GM12865 (cell line): ENCODE measurements around the gene PRELP.

Experiments
- DNase-seq: peaks from one replicate; pipeline ENCODE4 v3.0.0; 2010; ENCODE audit warnings: low read depth
- H3K4me3 ChIP-seq: 2 replicates; pipeline ENCODE4 v1.5.1; 2011; ENCODE audit warnings: mild to moderate bottlenecking, low read depth, low read length, control low read depth
- TF ChIP-seq, protein P1 (sequence below): IDR thresholded peaks from 2 replicates; pipeline ENCODE4 v1.5.1; 2011; ENCODE audit warnings: low read length, control low read depth, low read depth, inconsistent platforms; ENCODE audit not compliant: insufficient read depth; ENCODE audit errors: missing control alignments

The PRELP gene

DNA sequence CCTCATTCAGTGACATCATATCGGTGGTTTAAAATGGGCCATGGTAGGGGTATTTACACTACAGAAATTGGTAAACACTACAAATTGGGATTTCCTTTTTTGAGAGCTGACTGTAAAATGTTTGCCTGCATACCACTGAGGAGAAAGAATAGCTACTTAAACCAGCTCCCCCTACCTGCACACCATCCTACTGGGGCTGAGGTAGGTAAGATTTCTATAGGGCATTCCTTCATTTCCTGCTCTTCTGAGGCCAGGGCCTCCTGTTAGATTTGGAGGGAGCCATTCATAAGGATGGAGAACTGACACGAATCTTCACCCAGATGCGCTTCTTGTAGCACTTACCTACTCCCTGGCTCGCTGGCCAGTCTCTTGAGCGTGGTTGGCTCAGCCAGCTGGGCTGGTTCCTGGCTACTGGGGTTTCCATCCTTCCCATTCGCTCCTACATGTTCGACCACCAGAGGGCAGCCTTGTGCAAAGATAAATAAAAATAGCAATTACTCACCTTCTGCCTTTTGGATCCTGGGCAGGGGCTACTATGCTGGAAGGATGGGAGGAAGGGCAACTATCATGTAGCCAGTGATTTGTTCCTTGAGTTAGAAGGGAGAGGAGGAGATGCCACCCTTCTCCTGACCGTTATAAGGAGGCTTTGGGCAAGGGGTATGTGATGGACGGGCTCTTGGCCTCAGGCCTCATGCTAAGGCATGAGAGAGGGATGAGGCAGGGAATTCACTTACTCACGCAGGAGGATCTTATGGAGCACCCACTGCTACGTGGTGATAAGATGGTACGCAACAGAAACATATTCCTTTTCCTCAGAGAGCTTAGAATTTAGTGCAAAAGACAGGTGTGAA, 29.0 kb downstream of the PRELP start:
- H3K4me3 ChIP-seq = no peak overlapping the region
- peak; percentile 74 for DNase-seq
- TF ChIP-seq, protein P1, sequence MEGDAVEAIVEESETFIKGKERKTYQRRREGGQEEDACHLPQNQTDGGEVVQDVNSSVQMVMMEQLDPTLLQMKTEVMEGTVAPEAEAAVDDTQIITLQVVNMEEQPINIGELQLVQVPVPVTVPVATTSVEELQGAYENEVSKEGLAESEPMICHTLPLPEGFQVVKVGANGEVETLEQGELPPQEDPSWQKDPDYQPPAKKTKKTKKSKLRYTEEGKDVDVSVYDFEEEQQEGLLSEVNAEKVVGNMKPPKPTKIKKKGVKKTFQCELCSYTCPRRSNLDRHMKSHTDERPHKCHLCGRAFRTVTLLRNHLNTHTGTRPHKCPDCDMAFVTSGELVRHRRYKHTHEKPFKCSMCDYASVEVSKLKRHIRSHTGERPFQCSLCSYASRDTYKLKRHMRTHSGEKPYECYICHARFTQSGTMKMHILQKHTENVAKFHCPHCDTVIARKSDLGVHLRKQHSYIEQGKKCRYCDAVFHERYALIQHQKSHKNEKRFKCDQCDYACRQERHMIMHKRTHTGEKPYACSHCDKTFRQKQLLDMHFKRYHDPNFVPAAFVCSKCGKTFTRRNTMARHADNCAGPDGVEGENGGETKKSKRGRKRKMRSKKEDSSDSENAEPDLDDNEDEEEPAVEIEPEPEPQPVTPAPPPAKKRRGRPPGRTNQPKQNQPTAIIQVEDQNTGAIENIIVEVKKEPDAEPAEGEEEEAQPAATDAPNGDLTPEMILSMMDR = peak; percentile 66

DNA sequence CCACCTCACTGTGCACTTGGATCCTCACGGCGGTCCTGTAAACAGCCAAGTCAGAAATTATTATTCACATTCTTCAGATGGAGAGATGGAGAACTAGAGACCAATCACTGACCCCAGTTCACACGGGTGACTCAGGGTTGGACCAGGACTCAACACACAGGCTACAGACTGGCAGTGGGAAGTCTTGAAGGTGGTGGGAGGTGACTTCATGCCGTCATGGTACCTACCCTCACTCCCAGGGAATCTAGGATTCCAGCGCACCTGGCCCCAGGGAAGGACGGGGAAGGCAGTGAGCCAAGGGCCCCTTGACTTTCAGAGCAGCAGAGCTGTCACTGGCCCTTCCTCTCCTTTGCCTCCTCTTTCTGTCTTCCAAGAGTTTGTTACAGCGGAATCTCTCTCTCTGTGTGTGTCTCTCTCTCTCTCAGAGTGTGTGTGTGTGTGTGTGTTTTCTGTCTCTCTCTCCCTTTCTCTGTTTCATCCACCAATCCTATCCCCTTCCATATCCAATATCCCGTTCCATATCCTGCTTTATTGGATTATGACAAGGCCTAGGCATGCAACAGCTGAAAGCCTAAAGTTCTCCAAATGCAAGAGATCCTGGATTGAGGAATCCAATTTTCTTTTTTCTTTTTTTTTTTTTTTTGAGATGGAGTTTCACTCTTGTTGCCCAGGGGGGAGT, 30.1 kb downstream of the PRELP start:
- TF ChIP-seq, protein P1 = no peak
- H3K4me3 ChIP-seq = no peak overlapping the region
- no peak for DNase-seq

DNA sequence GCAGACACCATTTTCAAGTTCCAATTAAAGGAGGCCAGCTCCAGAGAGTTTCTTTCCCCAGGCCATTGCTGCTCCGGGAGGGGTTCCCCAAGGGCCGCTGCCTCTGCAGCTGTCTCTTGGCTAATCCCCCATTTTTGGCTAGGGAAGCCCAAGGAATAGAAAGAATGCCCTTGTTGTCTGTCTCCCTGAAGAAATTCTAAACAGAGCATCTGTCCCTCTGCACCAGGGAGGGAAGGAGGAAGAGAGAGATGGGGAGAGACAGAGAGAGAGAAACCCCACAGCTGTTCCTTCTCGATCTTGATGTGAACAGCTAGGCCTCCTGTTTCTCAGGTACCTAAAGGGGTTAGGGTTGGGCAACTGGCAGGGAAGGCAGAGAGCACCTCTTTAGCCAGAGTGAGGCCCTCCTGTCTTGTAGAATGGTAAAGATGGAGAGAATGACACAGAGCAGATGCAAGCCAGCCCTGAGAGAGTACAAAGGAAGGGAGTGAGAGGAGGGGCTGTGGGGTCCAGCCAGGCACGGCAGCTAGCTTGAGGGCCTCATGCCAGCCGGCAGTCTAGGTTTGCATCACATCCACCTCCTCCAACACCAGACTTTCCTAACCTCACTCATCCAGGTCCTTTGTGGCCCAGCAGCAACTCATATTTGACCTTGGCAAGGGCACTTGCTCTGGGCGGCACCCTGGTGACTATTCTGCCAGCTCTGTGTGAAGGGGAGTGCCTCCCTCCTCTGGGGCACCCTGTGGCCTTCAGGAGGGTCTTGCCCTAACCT, 31.4 kb downstream of the PRELP start:
- no peak for DNase-seq
- TF ChIP-seq, protein P1 = no peak
- no peak overlapping the region for H3K4me3 ChIP-seq

DNA sequence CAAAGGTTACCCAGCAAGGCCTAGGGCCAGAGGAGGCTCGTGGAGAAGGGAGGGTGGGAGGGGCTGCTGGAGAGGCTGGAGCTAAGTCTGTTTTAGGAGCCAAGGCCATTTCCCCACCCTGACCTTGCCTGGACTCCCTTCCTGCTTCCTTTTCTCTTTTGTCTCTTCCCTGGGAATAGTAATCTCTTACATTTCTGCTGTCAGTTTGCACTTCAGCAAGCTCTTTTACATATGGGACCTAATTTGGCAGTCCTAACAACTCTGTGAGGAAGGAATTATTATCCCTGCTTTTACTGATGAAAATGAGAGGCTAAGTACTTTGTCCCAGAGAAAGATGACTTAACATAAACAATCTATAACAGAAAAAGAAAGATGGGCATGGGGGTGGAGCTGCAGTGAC, 32.2 kb downstream of the PRELP start:
- DNase-seq = no peak
- no peak overlapping the region for H3K4me3 ChIP-seq
- TF ChIP-seq, protein P1 = no peak

- no peak for DNase-seq
- TF ChIP-seq, protein P1 = no peak
Measured at GRCh38 chr1:203508463-203509073, 33.0 kb downstream of the PRELP start.

DNA sequence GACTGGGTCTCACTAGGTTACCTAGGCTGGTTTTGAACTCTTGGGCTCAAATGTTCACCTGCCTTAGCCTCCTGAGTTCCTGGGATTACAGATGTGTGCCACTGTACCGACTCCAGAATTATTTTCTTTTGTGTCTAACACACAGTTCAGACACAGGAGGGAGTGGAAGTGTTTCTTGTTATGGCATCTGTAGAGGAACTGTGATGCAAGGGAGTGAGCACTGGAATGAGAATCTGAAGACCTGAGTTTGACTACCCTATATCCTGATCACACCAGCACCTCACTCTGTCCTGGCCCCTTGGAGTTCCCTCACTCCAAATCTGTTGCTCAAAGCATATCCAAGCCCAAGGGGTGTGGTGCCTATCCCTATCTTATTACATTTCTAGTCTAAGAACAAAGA, 33.5 kb downstream of the PRELP start:
- DNase-seq = no peak
- TF ChIP-seq, protein P1 = no peak
- no peak overlapping the region for H3K4me3 ChIP-seq

More at GRCh38 chr1:203508463-203509073, 33.0 kb downstream of the PRELP start:
- H3K4me3 ChIP-seq = no peak overlapping the region
